ENCODE results near the gene TTLL5. TPM values are rescaled to one million over a fixed set of nuclear protein-coding genes. Genes with fewer than 3 reads are reported as not detected.

TTLL5 gene
- polyA plus RNA-seq, 3 donors: 4.2 to 7.2 (median 4.7) TPM

GRCh38 chr14:75804570-75805275, 143.7 kb downstream of the TTLL5 start:
- Histone ChIP-seq H3K27ac (ENCODE audit: low read depth in 1 of 2, low read length in 2 of 2) (no peak overlapping the region), H3K9ac (ENCODE audit: insufficient read depth, low read length, poor library complexity, severe bottlenecking) (no peak overlapping the region), H3K4me1 (ENCODE audit: control insufficient read depth in 1 of 2, insufficient read depth in 2 of 2, low read length in 2 of 2) (no peaks in the 10 kb centered on the region), H3K4me2 (replicated peaks; ENCODE audit: extremely low read depth, low read length, poor library complexity, severe bottlenecking) (no peak overlapping the region), H2AFZ (ENCODE audit: insufficient read depth, low read depth, low read length, poor library complexity, severe bottlenecking) (no peak overlapping the region), H3K36me3 (replicated peaks in 1 of 2; ENCODE audit: control insufficient read depth in 1 of 2, insufficient read depth in 2 of 2, low read length in 2 of 2) (peaks cover 3 to 21% of the 10 kb centered on the region in 2 donors), H3K4me3 (replicated peaks in 1 of 3; ENCODE audit: low read depth in 2 of 3, low read length in 3 of 3) (no peak overlapping the region), H3K79me2 (ENCODE audit: insufficient read depth, low read length) (no peaks in the 10 kb centered on the region), H3K9me3 (replicated peaks in 1 of 2; ENCODE audit: control insufficient read depth in 1 of 2, insufficient read depth in 1 of 2, low read length in 2 of 2) (no peaks in the 10 kb centered on the region), H4K20me1 (ENCODE audit: insufficient read depth, low read length) (no peaks in the 10 kb centered on the region), H3K27me3 (ENCODE audit: control insufficient read depth in 2 of 2, insufficient read depth in 2 of 2, low read length in 2 of 2) (no peaks in the 10 kb centered on the region)
- peaks cover 0 to 8% (median 4%) of the 10 kb centered on the region in 7 donors for H3K9me3 Mint-ChIP-seq
- H3K4me3 Mint-ChIP-seq: no peak overlapping the region
- peaks cover 0 to 1% (median 0%) of the 10 kb centered on the region in 3 donors for H3K27me3 Mint-ChIP-seq (ENCODE audit: low read depth in 3 of 3)
- WGBS (ENCODE audit: insufficient coverage): no CpG with 5 or more reads among the region's 2 CpGs
- peaks cover 30 to 41% of the 10 kb centered on the region in 2 donors for H3K36me3 Mint-ChIP-seq
- H3K4me1 Mint-ChIP-seq: no peaks in the 10 kb centered on the region
- TF ChIP-seq, protein P1, sequence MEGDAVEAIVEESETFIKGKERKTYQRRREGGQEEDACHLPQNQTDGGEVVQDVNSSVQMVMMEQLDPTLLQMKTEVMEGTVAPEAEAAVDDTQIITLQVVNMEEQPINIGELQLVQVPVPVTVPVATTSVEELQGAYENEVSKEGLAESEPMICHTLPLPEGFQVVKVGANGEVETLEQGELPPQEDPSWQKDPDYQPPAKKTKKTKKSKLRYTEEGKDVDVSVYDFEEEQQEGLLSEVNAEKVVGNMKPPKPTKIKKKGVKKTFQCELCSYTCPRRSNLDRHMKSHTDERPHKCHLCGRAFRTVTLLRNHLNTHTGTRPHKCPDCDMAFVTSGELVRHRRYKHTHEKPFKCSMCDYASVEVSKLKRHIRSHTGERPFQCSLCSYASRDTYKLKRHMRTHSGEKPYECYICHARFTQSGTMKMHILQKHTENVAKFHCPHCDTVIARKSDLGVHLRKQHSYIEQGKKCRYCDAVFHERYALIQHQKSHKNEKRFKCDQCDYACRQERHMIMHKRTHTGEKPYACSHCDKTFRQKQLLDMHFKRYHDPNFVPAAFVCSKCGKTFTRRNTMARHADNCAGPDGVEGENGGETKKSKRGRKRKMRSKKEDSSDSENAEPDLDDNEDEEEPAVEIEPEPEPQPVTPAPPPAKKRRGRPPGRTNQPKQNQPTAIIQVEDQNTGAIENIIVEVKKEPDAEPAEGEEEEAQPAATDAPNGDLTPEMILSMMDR (IDR thresholded peaks at IDR 0.05): no peak
- intact Hi-C loops (cut with micrococcal nuclease): no loop called here
- DNase-seq: no peak
- H3K27ac Mint-ChIP-seq: no peak overlapping the region

- Histone ChIP-seq H3K9me3 (replicated peaks in 1 of 2; ENCODE audit: control insufficient read depth in 1 of 2, insufficient read depth in 1 of 2, low read length in 2 of 2) (no peaks in the 10 kb centered on the region), H3K4me1 (ENCODE audit: control insufficient read depth in 1 of 2, insufficient read depth in 2 of 2, low read length in 2 of 2) (no peaks in the 10 kb centered on the region), H4K20me1 (ENCODE audit: insufficient read depth, low read length) (no peaks in the 10 kb centered on the region), H3K79me2 (ENCODE audit: insufficient read depth, low read length) (no peaks in the 10 kb centered on the region), H2AFZ (ENCODE audit: insufficient read depth, low read depth, low read length, poor library complexity, severe bottlenecking) (no peak overlapping the region), H3K4me3 (replicated peaks in 1 of 3; ENCODE audit: low read depth in 2 of 3, low read length in 3 of 3) (no peak overlapping the region), H3K27ac (ENCODE audit: low read depth in 1 of 2, low read length in 2 of 2) (no peak overlapping the region), H3K36me3 (replicated peaks in 1 of 2; ENCODE audit: control insufficient read depth in 1 of 2, insufficient read depth in 2 of 2, low read length in 2 of 2) (peaks cover 3 to 21% of the 10 kb centered on the region in 2 donors), H3K27me3 (ENCODE audit: control insufficient read depth in 2 of 2, insufficient read depth in 2 of 2, low read length in 2 of 2) (no peaks in the 10 kb centered on the region), H3K9ac (ENCODE audit: insufficient read depth, low read length, poor library complexity, severe bottlenecking) (no peak overlapping the region), H3K4me2 (replicated peaks; ENCODE audit: extremely low read depth, low read length, poor library complexity, severe bottlenecking) (no peak overlapping the region)
- Mint-ChIP-seq H3K27me3 (ENCODE audit: low read depth in 3 of 3) (peaks cover 0 to 1% (median 0%) of the 10 kb centered on the region in 3 donors), H3K27ac (no peak overlapping the region), H3K36me3 (peaks cover 31 to 38% of the 10 kb centered on the region in 2 donors), H3K4me1 (no peaks in the 10 kb centered on the region), H3K9me3 (peaks cover 0 to 1% (median 0%) of the 10 kb centered on the region in 7 donors), H3K4me3 (no peak overlapping the region)
- DNase-seq: no peak
- intact Hi-C loops (cut with micrococcal nuclease): no loop called here
- TF ChIP-seq, protein P1 (IDR thresholded peaks at IDR 0.05): no peak
Measured at GRCh38 chr14:75805646-75806045, 144.6 kb downstream of the TTLL5 start.

Measured in CD14-positive monocyte (primary cell).